A673 (cell line): ENCODE data around the gene CHTF8. TPM values are rescaled to one million over a fixed set of nuclear protein-coding genes. Genes with fewer than 3 reads are reported as not detected.

Experiments used
- BruUV-seq: library from RNA; stranded (reverse); fragments of 400-500 nt; replicated peaks from 2 replicates; lab custom pipeline; 2021; lab: Mats Ljungman, UMichigan
- CTCF ChIA-PET: fragments of 300-600 bp; sonication (Branson Sonifier 250); formaldehyde crosslinking; loops from one replicate; lab custom pipeline; 2022; ENCODE audit warnings: antibody characterized with exemption; lab: Charles Lee
- POLR2A ChIA-PET: fragments of 300-600 bp; sonication (Branson Sonifier 250); formaldehyde crosslinking; loops from one replicate; lab custom pipeline; 2022; ENCODE audit warnings: antibody characterized with exemption; ENCODE audit not compliant: low non-redundant PET; lab: Charles Lee
- DNase-seq: peaks from one replicate; pipeline ENCODE4 v3.0.0-alpha.2; 2015; ENCODE audit warnings: low spot score
- H3K27ac ChIP-seq: fragments of 200-600 bp; sonication (generic); 2 replicates; pipeline ENCODE4 v1.5.1; 2016; ENCODE audit warnings: mixed run types, low read depth, mild to moderate bottlenecking, mixed read lengths, antibody characterized with exemption, low read length; ENCODE audit not compliant: poor library complexity, severe bottlenecking
- H3K27me3 ChIP-seq: fragments of 200-600 bp; sonication (generic); replicated peaks from 2 replicates; pipeline ENCODE4 v1.6.1; 2017; ENCODE audit warnings: mixed run types, low read depth, mild to moderate bottlenecking, mixed read lengths, antibody characterized with exemption, low read length; ENCODE audit not compliant: insufficient read depth, poor library complexity
- H3K36me3 ChIP-seq: fragments of 200-600 bp; sonication (generic); 2 replicates; pipeline ENCODE4 v1.6.1; 2016; ENCODE audit warnings: mixed run types, mild to moderate bottlenecking, mixed read lengths, antibody characterized with exemption, low read length; ENCODE audit not compliant: insufficient read depth, poor library complexity, severe bottlenecking
- H3K4me1 ChIP-seq: fragments of 200-600 bp; sonication (generic); 2 replicates; pipeline ENCODE4 v1.6.1; 2017; ENCODE audit warnings: mixed run types, mild to moderate bottlenecking, mixed read lengths, antibody characterized with exemption, low read length; ENCODE audit not compliant: insufficient read depth, poor library complexity, severe bottlenecking
- H3K4me3 ChIP-seq: fragments of 200-600 bp; sonication (generic); 2 replicates; pipeline ENCODE4 v1.5.1; 2016; ENCODE audit warnings: low read depth, mixed run types, mild to moderate bottlenecking, mixed read lengths, low read length; ENCODE audit not compliant: poor library complexity, severe bottlenecking
- H3K9me3 ChIP-seq: fragments of 200-600 bp; sonication (generic); 2 replicates; pipeline ENCODE4 v1.6.1; 2016; ENCODE audit warnings: mixed run types, low read depth, mild to moderate bottlenecking, mixed read lengths, antibody characterized with exemption, low read length; ENCODE audit not compliant: poor library complexity, severe bottlenecking
- EZH2 ChIP-seq: fragments of 200-600 bp; sonication (generic); IDR thresholded peaks from 2 replicates; pipeline ENCODE4 v1.6.1; 2017; ENCODE audit warnings: borderline replicate concordance, low read depth, mild to moderate bottlenecking, mixed read lengths, antibody characterized with exemption, low read length; ENCODE audit not compliant: poor library complexity, severe bottlenecking
- intact Hi-C: fragments of 100-400 bp; cut with micrococcal nuclease; formaldehyde crosslinking; loops from one replicate; pipeline ENCODE4 v1.10.0; 2022; ENCODE audit not compliant: unreplicated experiment
- total RNA-seq: library from RNA; stranded (reverse); gene quantifications from 2 replicates; pipeline ENCODE4 v1.2.3, GENCODE V29; 2021
- TF ChIP-seq, protein P1 (sequence below): fragments of 300-800, 200-600 bp; sonication (generic); conservative IDR thresholded peaks from 2 replicates; pipeline ENCODE4 v1.5.1; 2017; ENCODE audit warnings: low read depth, mild to moderate bottlenecking, antibody characterized with exemption, low read length, moderate library complexity, mixed read lengths

CHTF8 gene
- total RNA-seq, 1 experiment from 2014 or later = 113 TPM

DNA sequence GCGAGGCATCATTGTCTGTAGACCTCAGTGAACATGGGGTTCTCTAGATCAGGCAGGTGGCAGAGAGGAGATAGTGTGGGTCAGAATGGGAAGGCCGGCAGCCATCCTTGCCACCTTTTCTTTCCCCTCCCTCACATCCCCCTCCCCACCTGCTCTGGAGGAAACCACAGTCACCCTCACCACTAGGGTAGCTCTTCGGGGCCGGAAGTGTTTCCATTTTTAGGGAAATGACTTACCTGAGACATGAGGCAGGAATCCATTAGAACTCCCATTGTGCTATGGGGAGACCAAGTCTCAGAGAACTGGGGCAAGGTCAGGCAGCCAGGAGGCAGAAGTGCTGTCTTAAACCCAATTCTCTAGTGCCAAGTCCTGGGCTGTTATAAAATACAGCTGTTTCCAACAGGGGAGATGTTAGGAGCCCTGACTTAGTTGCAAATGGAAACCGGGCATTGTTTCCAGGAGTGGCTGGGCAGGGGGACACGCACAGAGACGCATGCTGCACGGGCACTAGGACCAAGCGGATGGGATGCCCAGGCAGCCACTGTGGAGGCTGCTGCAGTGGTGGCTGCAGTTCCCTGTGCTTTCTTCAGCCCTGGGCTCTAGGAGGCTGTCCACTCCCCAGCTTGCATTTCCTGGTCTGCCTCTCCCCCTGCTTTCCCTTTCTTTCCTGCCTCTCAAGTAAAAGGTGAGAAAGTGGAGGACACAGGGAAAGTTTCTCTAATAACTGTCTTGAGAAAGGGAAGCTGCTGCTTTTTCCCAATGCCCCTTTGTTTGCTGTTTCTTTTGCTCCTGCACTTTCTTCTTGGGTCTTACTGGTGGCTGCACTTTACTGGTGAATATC lies 24.1 kb downstream of the CHTF8 start:
- POLR2A ChIA-PET = interaction anchor here (0.6 kb wide), 1 partner anchor 32 kb away, joined by 11 read pairs; no protein-coding TSS in a partner anchor
- Histone ChIP-seq H3K36me3 (no peaks in the 10 kb centered on the region), H3K4me1 (peaks cover 8% of the 10 kb centered on the region), H3K27me3 (no peaks in the 10 kb centered on the region), H3K27ac (no peak overlapping the region), H3K9me3 (no peaks in the 10 kb centered on the region), H3K4me3 (peak overlapping the region; percentile 66)
- BruUV-seq = no TSS peak
- CTCF ChIA-PET = interaction anchor here (0.9 kb wide), 1 partner anchor 11 kb away, joined by 3 read pairs; no protein-coding TSS in a partner anchor
- intact Hi-C loops = loop anchor here (5.0 kb wide), 2 partner anchors 111 to 516 kb away; no protein-coding TSS in a partner anchor
- no peak for DNase-seq
- TF ChIP-seq, protein P1, sequence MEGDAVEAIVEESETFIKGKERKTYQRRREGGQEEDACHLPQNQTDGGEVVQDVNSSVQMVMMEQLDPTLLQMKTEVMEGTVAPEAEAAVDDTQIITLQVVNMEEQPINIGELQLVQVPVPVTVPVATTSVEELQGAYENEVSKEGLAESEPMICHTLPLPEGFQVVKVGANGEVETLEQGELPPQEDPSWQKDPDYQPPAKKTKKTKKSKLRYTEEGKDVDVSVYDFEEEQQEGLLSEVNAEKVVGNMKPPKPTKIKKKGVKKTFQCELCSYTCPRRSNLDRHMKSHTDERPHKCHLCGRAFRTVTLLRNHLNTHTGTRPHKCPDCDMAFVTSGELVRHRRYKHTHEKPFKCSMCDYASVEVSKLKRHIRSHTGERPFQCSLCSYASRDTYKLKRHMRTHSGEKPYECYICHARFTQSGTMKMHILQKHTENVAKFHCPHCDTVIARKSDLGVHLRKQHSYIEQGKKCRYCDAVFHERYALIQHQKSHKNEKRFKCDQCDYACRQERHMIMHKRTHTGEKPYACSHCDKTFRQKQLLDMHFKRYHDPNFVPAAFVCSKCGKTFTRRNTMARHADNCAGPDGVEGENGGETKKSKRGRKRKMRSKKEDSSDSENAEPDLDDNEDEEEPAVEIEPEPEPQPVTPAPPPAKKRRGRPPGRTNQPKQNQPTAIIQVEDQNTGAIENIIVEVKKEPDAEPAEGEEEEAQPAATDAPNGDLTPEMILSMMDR = no peak
- no peak for TF ChIP-seq EZH2

DNA sequence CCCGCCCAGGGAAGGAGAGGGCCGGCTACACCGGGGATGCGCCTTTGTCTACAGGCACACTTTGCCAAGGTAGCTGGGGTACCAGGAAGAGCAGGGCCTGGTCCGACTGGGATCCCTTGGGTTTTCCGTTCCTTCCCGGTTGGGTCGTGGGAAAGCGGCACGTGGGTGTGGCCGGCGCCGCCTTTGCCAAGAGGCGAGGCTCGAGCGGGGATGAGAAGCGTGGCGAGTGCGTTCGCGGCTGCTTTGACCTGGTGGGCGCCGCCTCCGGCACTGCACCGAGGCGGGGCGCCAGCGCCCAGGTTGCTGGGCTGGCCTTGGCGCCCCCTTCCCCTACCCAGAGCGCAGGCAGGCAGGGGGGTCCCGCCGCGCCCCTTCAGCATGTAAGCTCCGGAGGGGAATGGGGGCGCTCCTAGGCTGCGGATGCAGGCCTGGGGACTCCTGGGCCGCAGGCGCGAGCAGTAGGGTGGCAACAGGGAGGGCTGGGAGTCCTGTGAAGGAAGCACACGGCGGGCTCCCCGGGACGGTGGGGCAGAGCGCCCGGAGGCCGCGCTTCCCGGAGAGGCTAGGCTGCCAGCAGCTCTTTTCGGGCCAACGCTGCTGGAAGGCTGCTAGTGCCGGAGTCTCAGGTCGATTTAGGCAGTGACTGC lies 24.9 kb downstream of the CHTF8 start:
- CTCF ChIA-PET = no interaction called here
- BruUV-seq = no TSS peak
- no peak overlapping the region for H3K27ac ChIP-seq
- TF ChIP-seq, protein P1 = 0 out of 2 replicates have a peak, but pooled peaks have one; percentile 20
- TF ChIP-seq EZH2 = no peak
- intact Hi-C loops = loop anchor here (5.0 kb wide), 2 partner anchors 110 to 515 kb away; no protein-coding TSS in a partner anchor
- POLR2A ChIA-PET = interaction anchor here (0.6 kb wide), 1 partner anchor 17 kb away, joined by 10 read pairs; no protein-coding TSS in a partner anchor
- DNase-seq = peak; percentile 44
- no peaks in the 10 kb centered on the region for H3K36me3 ChIP-seq
- H3K9me3 ChIP-seq = no peaks in the 10 kb centered on the region
- H3K4me3 ChIP-seq = peak overlapping the region; percentile 66
- peaks cover 8% of the 10 kb centered on the region for H3K4me1 ChIP-seq
- H3K27me3 ChIP-seq = no peaks in the 10 kb centered on the region

DNA sequence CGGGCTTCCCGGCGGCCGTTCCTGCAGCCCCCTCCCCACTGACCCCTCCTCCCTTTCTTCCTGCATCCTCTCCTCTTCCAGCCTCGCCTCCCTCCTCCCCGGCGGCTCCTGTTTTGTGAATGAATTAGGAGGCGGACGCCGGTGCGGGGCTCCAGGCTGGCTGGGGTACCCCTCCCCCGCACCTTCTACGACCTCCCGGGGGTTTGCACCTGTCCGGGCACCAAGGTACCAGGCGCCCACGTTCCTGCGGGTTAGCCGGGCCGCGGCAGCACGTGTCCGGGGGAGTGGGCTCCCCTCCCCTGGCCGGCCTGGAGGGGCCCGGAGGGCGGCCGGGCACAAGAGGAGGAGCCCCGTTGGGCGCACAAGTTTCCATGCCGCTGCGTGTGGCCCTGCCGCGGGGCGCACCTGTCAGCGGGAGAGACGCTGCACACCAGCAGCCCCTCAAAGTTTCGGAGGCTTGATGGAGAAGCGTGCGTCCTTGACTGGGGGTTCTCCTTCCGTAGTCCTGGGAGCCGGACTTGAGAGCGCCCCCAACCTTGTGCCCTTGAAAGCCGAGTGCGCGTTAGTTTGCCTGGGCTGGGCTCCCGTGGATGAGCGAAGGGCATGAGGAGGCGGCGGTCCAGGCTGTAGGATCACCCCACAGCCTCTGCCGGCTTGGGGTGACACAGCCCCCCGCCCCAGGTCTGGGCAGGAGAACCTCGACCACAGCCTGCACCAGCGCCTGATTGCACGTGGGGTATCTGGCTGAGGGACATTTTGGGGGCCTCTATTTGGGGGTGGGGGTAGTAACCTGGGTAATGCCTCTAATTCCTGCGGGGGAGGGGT lies 25.7 kb downstream of the CHTF8 start:
- intact Hi-C loops = loop anchor here (5.0 kb wide), 2 partner anchors 109 to 514 kb away; no protein-coding TSS in a partner anchor
- H3K27me3 ChIP-seq = no peaks in the 10 kb centered on the region
- ChIA-PET CTCF (interaction anchor here (1.3 to 1.7 kb wide), 2 partner anchors 259 to 263 kb away, joined by 4 to 8 read pairs; no protein-coding TSS in a partner anchor), POLR2A (interaction anchor here (0.6 kb wide), 1 partner anchor 17 kb away, joined by 10 read pairs; no protein-coding TSS in a partner anchor)
- no peak overlapping the region for H3K27ac ChIP-seq
- peaks cover 8% of the 10 kb centered on the region for H3K4me1 ChIP-seq
- H3K4me3 ChIP-seq = peak overlapping the region; percentile 66
- peak; percentile 26 for DNase-seq
- no TSS peak for BruUV-seq
- H3K9me3 ChIP-seq = no peaks in the 10 kb centered on the region
- TF ChIP-seq EZH2 = no peak
- TF ChIP-seq, protein P1 = no peak
- H3K36me3 ChIP-seq = no peaks in the 10 kb centered on the region
